Stimulated activated CD8-positive, alpha-beta memory T cell treated with anti-CD3 and anti-CD28 coated beads, Interleukin-7, amount 100 ng/mL, for 48 hours (primary cell): ENCODE measurements around the gene OR10G3.
"Not testable (repeated sequence)": the region's sequence is repeated elsewhere in the genome, so short reads cannot be mapped to it uniquely, and the experiment has no call there.

Source experiments
- DNase-seq, 2 donors: peaks; one replicate each; pipeline ENCODE4 v3.0.0-alpha.2; 2020; ENCODE audit warnings: low read depth in 1 of 2; ENCODE audit errors: extremely low read depth in 1 of 2

The OR10G3 gene, protein sequence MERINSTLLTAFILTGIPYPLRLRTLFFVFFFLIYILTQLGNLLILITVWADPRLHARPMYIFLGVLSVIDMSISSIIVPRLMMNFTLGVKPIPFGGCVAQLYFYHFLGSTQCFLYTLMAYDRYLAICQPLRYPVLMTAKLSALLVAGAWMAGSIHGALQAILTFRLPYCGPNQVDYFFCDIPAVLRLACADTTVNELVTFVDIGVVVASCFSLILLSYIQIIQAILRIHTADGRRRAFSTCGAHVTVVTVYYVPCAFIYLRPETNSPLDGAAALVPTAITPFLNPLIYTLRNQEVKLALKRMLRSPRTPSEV

GRCh38 chr14:21579976-21580375 lies at the start of gene OR10G3:
OR10G3 (minus strand) TSS chr14:21580076; CDS start chr14:21570744, 9,332 bp downstream.
- no peak for DNase-seq

DNA sequence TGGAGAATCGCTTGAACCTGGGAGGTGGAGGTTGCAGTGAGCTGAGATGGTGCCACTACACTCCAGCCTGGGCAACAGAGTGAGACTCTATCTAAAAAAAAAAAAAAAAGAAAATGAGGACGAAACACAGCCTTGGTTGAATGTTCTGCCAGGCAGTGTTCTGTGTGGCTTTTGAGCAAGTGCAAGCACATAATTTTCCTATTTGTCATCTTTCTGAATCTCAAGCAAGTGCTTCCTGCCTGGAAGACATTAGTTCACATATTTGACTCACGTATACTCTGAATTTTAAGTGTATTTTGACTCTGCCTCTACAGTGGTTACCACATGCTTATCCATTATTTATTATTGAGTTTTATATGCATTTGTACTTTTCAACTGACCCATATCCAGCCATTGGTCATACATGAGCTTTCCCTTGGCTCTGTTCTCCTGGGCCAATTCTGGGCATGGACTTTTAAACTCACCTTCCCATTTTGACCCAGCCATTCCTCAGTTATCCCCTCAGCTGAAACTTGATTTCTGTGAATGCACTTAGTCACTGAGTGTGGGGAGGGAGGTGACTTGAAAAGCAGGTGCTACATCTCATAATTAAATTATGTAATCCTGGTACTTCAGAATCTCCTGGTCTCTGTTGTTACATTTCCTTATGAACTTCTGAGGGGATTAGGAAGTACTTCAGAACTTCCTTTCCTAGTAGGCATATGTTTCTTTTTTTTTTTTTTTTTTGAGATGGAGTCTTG lies 46.8 kb upstream of the OR10G3 start:
- DNase-seq, result no peak

GRCh38 chr14:21617614-21618013 lies 37.7 kb upstream of the OR10G3 start:
- DNase-seq, result no peak

DNA sequence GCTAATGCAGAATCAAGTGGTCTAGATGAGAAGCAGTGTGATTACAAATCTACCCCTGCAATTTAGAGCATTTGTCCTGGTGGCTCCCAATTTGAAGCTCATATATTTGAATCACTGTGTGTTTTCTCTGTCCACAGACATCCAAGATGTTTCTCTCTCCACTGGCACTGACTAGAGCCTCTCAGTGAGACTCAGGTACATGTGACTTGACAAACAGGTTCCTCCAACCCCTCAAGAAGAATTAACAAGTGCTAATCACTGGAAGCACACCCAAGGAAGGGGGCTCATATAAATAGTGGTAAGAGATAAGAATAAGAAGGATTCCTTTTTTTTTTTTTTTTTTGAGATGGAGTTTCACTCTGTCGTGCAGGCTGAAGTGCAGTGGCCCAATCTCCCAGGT lies 34.4 kb upstream of the OR10G3 start:
- no peak for DNase-seq

- no peak for DNase-seq
Observed at GRCh38 chr14:21612324-21612723, 32.4 kb upstream of the OR10G3 start.

- DNase-seq, result not testable (repeated sequence)
Observed at GRCh38 chr14:21602181-21602580, 22.3 kb upstream of the OR10G3 start.

GRCh38 chr14:21589317-21589716 lies 9.4 kb upstream of the OR10G3 start:
- DNase-seq, result no peak

DNA sequence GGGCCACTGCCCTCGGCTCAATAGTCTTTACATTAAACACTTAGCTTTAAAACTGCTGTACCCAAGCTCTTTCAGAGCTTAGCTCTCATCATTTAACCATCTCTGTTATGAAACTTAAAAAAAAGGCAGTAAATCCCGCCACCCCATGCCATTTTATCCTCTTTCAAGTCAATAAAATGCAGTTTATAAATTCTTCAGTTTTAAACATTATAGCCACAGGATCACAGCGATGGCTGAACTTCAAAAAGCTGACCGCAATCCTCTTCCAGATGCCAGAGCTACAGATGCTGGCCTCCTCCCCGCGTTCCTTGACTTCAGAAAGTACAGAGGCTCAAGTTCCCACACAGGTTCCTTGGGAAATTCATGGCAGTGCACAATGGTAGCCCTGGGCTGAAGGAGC lies 4.2 kb downstream of the OR10G3 start:
- DNase-seq, result no peak

DNA sequence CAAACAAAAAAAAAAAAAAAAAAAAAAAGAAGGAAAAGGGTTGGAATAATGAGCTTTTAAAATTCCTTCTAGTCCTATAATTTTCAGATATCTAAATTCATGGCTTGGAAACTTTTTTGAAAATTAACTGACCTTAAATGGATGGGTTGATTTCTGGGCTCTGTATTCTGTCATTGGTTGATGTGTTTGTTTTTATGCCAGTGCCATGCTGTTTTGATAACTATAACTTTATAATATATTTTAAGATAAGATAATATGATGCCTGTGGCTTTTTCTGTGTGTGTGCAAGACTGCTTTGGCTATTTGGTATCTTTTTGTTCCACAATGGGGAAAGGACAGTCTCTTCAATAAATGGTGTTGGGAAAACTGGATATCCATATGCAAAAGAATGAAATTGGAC lies 7.3 kb downstream of the OR10G3 start:
- DNase-seq, result no peak

- no peak for DNase-seq
Observed at GRCh38 chr14:21558703-21559170, 21.1 kb downstream of the OR10G3 start.

DNA sequence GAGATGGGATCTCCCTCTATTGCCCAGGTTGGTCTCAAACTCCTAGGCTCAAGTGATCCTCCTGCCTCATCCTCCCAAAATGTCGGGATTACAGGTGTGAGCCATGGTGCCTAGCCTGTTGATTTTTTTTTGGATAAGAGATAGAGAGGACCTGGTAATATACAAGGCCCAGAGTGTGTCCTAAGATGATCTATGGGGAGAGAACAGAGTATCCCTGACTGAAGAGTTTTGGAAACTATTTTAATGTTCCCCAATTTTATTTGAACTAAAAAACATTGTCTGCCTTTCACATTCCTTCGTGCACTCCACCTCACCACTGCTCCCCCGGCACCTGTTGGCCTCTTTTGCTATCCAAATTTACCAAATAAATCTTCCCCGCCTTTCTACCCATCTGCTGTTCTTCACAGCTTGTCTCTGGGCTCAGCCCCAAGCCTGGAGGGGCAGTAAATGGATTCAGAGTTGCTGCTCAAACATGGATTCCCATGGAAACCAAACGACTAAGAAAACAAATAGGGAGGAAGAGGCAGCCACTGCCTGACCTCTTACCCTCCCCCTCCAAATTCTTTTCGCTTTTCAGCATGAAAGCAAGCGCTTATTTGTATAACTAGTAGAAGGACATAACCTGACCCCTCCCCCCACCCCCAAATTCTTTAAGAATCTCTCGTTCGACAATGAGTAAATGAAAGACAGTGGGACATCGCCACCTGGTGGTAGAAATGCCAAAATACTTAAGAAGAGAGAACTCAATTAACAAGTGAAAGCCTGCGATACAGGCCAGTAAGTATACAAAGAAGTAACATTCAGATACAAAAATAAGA lies 22.6 kb downstream of the OR10G3 start:
- DNase-seq, result peak; percentile 28 to 51

GRCh38 chr14:21556378-21557083 lies 23.3 kb downstream of the OR10G3 start:
- no peak for DNase-seq

DNA sequence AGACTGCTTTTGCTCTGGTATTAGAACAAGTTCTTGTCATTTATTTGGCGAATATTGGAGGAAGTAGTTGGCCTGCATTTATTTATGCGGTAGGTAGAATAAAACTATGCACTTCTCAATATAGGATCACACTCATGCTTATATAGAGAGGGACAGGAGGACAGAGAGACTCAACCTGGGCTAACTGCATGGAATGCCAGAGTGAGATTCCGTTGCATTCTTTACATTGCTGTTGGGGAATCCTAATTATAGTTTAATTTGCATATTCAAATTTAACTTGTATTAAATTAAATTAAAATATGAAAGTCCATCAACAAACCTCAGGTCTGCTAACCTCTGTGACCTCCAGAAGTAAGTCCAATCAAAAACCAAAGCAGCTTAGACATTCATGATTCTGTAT lies 26.6 kb downstream of the OR10G3 start:
- no peak for DNase-seq

- DNase-seq, result not testable (repeated sequence)
Observed at GRCh38 chr14:21544588-21544987, 35.3 kb downstream of the OR10G3 start.

DNA sequence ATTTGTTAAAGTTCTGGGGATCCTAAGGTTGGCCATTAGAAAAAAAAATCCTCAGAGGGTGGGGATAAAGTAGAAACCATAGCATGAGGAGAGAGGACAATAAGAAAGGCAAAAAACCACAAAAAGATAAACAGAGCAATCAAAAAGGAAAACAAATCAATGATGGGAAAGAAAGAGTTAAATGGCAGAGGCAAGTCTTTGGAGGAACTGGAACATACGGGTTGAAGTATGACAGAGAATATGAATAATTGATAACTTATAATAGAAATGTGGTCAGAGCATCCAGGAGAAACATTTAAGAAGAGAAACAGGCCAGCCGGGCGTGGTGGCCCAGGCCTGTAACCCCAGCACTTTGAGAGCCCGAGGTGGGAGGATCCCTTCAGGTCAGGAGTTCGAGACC lies 35.9 kb downstream of the OR10G3 start:
- DNase-seq, result no peak

GRCh38 chr14:21543521-21543960 lies 36.3 kb downstream of the OR10G3 start:
- no peak for DNase-seq

GRCh38 chr14:21541413-21542074 lies 38.3 kb downstream of the OR10G3 start:
- DNase-seq, result no peak

DNA sequence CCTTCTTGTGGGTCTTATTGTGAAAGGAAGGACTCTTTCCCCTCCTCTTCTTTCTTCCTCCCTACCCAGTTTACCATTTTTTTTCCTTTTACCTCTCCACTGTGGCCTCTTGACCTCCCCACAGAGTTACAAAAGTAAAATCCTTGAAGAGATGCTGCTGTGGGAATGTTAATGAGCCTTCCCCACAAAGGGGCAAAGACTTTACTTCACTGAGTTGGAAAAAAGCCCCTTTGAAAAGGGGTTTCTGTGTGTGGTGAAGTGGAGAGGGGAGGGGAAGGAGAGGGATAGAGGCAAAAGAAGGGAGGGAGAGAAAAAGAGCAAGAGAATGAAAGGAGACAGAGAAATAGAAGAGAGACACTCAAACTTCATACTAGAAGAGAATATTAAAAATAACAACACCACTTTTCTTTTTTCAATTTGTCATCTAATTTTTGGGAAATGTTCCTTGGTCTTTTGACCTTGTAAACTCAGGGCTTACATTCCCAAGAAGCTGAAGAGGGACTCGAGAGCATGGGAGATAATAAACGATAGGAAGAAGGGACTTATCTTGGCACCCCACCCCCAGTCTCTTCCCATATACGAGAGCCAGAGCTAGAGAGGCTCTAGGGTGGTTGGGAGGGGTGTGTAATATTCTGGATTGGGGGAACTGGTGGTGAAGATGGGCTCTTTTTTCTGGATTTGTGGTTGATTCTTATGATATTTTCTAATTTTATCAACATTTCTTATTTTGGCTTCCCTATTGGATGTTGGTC lies 40.5 kb downstream of the OR10G3 start:
- no peak for DNase-seq

DNA sequence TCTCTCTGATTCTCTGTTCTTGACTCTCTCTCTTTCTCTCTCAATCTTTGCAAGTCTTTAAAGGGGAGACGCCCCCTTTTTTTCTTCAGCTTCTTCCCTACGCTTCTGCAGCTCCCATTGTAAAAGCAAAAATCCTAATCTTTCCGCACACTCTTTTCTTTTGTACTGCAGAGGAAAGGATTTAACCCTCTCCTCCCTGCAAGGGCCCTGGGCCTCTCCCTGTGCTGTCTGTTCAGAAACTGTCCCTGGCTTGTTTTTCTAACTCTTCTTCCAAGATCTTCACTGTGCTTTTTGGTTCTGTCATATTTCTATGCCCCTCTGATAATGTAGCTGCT lies 42.8 kb downstream of the OR10G3 start:
- no peak for DNase-seq
